NCI-H460 (cell line): ENCODE results near the gene BEND5. TPM values are rescaled to one million over a fixed set of nuclear protein-coding genes. Genes with fewer than 3 reads are reported as not detected.

ENCODE experiments used
- DNase-seq: peaks from one replicate; pipeline ENCODE4 v3.0.0-alpha.2; 2016; ENCODE audit warnings: low read depth; ENCODE audit errors: extremely low read depth
- polyA plus RNA-seq: library from polyadenylated mRNA; depleted of rRNA; stranded (reverse); fragments of >200 nt; gene quantifications from 2 replicates; pipeline ENCODE4 v1.2.3, GENCODE V29; 2014; cell fraction: nucleus; rRNA removed
- total RNA-seq: library from RNA; depleted of rRNA; stranded (reverse); fragments of >200 nt; shearing (Covaris generic); gene quantifications from 2 replicates; pipeline ENCODE4 v1.2.3, GENCODE V29; 2014; rRNA removed

BEND5 gene
- not detected in 2 replicates for total RNA-seq
- not detected in 2 replicates for polyA plus RNA-seq

DNA sequence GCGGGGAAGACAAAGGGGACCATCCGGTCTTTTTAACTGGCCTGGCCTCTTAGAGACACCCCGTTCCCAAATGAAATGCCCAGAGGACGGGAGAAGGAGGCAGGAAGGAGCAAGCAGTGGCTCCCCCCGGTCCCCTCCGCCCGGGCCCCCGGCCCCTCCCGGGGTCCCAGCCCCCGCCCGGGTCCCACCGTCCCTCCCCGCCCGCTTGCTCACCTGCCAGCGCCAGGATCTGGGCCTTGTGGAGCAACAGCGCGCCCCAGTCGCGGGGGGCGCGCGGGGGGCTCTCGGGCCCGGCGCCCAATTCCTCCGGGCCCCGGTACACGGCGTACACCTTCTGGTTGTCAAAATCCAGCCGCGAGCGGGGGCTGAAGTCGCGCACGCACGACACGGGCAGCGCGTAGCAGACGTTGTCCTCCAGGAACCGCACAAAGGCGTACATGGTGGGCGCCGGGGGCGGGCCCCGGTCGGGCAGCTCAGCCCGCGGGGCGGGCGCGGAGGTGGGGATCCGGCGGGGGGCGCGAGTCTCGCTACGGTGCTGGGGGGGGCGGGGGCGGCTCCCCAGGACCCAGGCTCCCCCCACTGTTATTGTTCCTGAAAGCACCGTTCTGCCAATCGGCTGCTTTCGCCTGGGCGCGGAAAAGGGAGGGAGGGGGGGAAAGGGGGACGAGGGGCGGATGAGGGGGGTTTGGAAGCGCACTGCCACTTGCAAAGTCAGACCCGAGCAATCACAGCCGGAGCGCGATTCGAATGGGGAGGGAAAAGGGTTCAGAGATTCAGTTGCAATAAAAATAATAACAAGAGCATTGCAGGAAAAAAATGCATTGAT is at the start of gene BEND5:
TSS of gene BEND5 (minus strand) at position 499 of the 826 bp plus-strand sequence. CDS start at position 439, 60 bp downstream.
- DNase-seq: no peak

- DNase-seq: no peak
These were observed 46.5 kb upstream of the BEND5 start for GRCh38 chr1:48823168-48823567.

GRCh38 chr1:48820491-48820890 is 43.8 kb upstream of the BEND5 start:
- no peak for DNase-seq

DNA sequence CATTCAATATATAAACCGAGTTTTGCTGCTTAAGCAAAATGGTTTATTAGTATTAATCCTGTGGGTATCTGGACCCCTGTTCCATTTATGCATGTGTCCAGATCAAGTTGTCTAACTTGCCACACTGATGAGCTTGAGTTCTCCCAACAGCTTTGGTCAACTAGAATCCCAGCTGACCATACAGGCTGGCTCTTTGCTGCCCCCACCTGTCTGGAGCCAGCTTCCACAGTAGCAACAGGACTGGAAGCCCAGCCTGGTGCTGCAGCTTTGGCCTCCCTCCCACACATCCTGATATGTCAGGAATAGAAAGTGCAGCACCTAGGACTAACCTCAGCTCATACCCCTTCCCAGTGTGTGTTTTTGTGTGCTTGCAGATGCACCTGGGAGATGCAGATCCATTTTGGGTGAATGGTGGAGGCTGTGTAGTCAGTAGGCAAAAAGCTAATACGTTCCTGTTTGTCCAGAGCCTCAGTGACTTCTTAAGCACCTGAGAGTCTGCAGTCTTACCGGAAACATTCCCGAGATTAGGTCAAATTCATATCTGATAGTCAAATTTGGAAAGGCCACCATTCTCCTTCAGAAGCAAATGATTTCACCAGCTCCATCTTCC is 40.9 kb upstream of the BEND5 start:
- peak; percentile 37 for DNase-seq

DNA sequence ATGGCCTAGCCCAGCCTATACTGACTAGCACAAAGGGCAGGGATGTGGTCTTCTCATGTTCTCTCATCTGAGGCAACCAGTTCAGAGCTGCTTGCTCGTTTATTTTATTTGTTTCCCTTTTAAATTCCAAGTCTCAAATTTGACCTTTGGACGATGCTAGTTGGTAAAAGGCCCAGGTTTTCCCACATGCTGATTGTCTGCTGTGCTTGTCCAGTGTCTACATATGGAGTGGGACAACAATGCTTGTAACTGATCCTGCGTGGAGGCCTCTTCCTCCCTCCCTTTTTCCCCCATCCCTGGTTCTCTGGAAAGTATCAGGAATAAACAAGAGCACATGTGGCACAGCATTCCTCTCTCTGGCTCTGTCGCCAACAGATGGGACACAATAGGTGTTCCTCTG is 34.0 kb upstream of the BEND5 start:
- no peak for DNase-seq

GRCh38 chr1:48808496-48808895 is 31.8 kb upstream of the BEND5 start:
- no peak for DNase-seq

- no peak for DNase-seq
These were observed 31.0 kb upstream of the BEND5 start for GRCh38 chr1:48807554-48808260.

DNA sequence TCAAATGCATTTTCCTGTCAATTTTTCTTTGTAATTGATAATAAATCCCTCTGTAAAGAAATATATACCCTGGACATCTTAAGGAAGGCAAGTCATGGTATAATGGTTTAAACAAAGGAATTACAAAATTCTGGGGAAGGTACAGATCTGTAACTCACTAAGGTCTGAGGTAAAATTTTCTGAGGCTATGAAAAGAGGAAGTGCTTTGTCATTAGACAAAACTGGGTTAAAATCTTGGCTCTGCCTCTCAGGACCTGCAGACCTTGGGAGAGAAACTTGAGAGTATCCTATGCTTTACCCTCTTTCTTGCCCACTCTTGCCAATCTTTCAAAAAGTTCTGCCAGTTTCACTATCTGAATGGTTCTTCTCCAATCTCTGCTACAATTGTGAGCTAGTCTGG is 26.8 kb upstream of the BEND5 start:
- no peak for DNase-seq

- no peak for DNase-seq
These were observed 18.1 kb upstream of the BEND5 start for GRCh38 chr1:48794816-48795215.

DNA sequence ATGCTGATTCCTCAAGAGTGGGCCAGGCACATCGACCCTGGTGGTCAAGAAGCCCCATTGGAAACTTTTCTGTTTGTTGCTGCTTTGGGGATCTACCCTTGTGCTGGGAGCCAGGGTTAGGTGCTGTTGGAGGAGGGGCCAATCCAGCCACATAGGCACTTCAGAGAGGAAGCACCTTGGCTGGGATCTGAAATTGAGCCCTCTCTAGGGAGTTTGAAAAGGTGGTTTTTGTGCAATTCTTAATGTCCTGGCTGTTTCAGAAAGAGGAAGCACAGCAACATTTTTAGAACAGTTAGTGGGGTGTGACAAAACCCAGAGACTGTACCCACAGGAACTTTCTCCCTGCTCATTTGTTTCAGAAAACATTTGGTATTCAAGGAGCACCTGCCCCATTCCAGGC is 17.2 kb upstream of the BEND5 start:
- no peak for DNase-seq

DNA sequence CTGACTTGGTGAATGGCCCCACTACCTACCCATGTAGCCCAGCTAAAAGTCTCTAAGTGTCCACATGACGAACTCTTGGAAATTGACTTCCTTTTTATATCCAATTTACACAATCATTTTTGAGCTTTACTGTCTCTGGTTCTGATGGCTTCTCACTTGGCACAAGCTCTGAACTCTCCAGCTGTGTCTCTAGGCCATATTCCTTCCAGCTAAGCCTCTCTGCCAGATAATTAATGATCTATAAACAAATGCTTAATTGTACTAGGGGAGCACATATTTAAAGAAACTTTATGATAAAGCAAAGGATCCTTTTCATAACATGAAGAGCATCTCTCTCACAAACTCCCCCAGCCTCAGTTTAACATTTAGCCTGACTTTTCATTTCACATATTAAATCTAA is 16.3 kb upstream of the BEND5 start:
- no peak for DNase-seq

DNA sequence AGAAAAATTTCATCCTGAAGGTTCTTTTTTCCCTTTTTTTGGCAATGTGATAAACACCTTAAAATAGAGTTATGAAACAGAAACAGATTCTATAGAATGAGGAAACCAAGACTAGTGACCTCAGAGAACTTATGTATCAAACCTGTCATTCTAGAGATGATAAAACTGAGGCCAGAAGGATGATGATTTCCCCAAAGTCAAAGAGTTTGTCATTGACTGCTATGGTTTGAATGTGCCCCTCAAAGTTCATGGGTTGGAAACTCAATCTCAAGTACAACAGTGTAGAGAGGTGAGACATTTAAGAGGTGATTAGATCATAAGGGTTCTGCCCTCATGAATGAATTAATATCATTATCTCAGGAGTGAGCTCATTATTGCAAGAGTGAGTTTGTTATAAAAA is 13.7 kb upstream of the BEND5 start:
- no peak for DNase-seq

DNA sequence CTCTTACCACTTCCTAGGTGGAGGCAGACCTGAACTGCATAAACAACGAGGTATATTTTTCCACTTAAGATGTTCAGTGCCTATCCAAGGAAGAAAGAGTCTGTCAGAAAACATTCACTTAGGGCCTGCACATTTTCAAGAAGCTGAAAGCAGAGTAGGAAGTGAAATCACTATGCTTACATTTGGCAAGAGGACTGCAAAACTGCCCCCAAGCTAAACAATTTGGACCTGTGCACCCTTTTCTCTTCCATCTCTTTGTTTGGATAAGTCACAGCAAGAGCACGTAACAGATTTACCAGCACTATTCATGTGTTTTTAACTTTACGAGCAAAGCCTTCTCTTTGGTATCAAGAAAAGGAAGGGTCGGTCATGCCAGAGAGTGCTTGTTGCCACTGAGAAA is 13.2 kb upstream of the BEND5 start:
- no peak for DNase-seq

DNA sequence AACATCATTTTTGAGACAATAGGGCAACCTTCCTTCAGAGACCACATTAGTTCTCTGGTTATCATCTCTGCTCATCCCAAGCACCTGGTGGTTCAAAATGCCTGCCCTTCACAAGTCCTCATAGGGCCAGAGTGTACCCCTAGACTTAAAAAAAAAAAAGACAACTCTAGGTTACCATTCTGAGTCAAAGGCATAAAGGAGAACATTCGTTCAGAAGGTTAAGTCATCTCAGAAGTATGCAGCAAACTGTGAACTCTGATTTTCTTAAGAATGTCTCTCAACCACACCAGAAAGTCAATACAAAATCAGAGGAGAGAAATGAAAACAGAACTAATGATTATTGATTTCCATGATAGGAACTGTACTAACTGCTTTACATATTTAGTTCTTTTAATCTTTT is 9.2 kb upstream of the BEND5 start:
- DNase-seq: no peak

- no peak for DNase-seq
These were observed 7.6 kb upstream of the BEND5 start for GRCh38 chr1:48784301-48784700.

DNA sequence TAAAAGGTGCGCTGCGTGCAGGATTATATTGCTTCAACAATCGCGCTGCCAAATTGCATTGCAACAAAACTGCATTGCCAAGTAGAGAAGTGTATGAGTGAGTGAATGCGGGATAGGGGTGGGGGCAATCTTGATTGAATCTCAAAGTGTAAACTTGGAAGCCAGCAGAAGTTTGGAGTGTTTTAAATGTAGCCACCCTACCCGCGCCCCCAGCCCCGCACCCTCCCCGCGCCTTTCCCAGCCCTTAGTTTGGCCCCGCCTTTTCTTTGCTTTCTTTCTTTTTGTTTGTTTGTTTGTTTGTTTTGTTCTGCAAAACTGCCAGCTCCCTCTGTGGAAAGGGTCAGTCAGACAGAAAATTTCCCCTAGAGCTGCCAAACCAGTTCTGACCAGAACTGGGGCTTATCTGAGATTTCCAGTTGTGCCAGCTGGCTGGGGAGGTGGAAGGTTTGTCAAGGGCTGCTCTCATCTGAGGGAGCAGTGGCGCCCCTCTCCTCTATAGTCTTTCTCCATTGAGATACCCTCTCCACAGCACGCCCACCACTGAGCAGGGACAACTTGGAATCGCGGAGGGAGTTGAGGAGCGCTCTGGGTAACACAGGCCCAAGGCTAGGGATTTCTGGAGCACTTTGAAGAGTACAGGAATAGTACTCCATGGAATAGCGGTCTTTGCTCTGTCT is 666 bp upstream of the BEND5 start:
- no peak for DNase-seq

- DNase-seq: no peak
These were observed 779 bp downstream of the BEND5 start for GRCh38 chr1:48775831-48776392.

DNA sequence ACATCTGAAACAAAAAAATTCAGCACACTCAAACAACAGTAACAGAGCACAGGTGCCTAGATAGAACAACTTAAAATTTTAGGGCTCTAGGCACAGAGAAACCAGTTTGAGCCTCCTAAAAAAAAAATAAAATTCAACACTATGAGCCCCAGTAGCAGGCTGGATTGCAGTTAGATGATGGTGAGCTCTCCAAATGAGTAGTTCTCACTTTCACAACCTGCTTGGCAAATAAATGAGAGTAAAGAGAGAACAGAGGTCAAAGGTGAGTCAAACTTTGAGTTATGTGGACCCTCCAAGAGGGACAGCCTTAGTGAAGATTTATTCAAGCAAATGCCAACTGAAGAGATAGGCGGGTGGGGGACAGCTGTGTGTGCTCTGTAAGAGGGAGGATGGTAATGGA is 3.6 kb downstream of the BEND5 start:
- no peak for DNase-seq

GRCh38 chr1:48772211-48772610 is 4.5 kb downstream of the BEND5 start:
- no peak for DNase-seq

DNA sequence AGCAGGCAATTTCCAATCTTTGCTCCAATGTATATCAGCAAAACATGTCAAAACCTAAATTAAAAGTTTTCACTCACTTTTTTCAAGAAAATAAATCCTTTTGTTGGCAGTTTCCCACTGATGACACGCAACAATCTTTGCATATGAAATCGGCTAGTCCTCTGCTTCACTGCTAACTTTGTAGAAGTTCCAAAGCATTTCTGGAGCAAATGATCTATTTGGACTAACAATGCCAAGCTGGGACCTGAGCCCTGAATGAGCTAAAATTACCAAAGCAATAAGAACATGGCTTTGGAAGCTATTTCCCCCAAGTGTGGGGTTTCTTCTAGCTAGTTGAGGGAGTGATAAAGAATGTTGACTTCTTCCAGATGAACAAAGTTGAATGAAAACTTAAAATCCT is 5.1 kb downstream of the BEND5 start:
- DNase-seq: no peak
